Gastroesophageal sphincter (tissue), 3 donors: ENCODE measurements around the gene ZNF555.

Source experiments
- POLR2A ChIP-seq, 2 donors: fragments of 450-650 bp; IDR thresholded peaks; one replicate each; pipeline ENCODE4 v1.6.1; 2017; ENCODE audit warnings: antibody characterized with exemption in 2 of 2, mild to moderate bottlenecking in 2 of 2, moderate library complexity in 1 of 2
- POLR2AphosphoS5 ChIP-seq: sonication (generic); formaldehyde crosslinking; IDR thresholded peaks from one replicate; pipeline ENCODE4 v1.6.1; 2017; ENCODE audit warnings: antibody characterized with exemption
- TF ChIP-seq, protein P1 (sequence below), 4 experiments: fragments of 200-600 bp in 2 of 4; fragments of 450-650 bp in 2 of 4; sonication (generic) in 1 of 4; IDR thresholded peaks; one replicate each; pipeline ENCODE4 v1.5.1; 2017 to 2019; ENCODE audit warnings: antibody characterized with exemption in 4 of 4, mild to moderate bottlenecking in 2 of 4, moderate library complexity in 2 of 4

DNA sequence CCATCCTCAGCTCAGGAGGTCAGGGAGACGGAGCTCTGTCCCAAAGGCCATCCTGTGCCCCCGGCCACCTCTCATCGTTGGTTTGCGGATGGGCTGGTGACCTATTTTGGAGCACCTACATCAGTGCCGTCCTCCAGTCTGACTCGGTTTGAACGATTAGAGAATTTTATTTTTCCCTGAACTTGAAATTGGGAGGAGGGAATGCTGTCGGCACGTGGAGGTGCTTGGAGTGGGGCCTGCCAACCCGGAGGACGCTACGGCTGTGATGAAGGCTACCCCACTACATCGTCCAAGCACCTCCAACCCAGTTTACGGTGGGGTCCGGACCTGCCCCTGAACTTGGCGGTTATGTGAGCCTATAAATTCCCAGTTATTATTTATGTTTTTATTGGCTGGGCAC, 24.6 kb upstream of the ZNF555 start:
- TF ChIP-seq, protein P1, sequence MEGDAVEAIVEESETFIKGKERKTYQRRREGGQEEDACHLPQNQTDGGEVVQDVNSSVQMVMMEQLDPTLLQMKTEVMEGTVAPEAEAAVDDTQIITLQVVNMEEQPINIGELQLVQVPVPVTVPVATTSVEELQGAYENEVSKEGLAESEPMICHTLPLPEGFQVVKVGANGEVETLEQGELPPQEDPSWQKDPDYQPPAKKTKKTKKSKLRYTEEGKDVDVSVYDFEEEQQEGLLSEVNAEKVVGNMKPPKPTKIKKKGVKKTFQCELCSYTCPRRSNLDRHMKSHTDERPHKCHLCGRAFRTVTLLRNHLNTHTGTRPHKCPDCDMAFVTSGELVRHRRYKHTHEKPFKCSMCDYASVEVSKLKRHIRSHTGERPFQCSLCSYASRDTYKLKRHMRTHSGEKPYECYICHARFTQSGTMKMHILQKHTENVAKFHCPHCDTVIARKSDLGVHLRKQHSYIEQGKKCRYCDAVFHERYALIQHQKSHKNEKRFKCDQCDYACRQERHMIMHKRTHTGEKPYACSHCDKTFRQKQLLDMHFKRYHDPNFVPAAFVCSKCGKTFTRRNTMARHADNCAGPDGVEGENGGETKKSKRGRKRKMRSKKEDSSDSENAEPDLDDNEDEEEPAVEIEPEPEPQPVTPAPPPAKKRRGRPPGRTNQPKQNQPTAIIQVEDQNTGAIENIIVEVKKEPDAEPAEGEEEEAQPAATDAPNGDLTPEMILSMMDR (IDR thresholded peaks at IDR 0.05): no peak
- TF ChIP-seq POLR2A (IDR thresholded peaks at IDR 0.05) (no peak), POLR2AphosphoS5 (no peak)
